ENCODE results near the gene SLC26A5.

SLC26A5 gene

DNA sequence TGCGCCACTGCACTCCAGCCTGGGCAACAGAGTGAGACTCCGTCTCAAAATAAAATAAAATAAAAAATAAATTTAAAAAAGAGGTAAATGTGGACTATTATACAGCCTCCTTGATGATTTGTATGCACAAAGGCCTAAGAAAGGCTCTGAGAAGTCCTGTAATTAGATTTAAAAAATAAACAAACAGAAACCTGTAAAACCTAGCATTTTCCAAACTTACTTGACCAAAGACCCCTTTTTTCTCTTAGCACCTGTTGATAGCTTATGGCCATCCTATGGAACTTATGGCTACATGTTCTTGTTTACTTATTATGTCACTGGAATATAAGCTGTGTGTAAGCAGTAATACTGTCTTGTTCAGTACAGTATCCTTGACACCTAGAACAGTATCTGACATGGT lies 107.1 kb downstream of the SLC26A5 start:
- Histone ChIP-seq H3K9me3 (ENCODE audit: control insufficient read depth, low read length) (no peaks in the 10 kb centered on the region), H3K9ac (ENCODE audit: low read length) (no peak overlapping the region), H3K4me1 (ENCODE audit: control insufficient read depth, insufficient read depth, low read length) (no peaks in the 10 kb centered on the region), H3K4me3 (ENCODE audit: low read length) (no peak overlapping the region), H3K36me3 (ENCODE audit: control insufficient read depth, insufficient read depth, low read length) (peaks cover 3% of the 10 kb centered on the region), H3K27me3 (ENCODE audit: control insufficient read depth, insufficient read depth, low read length) (no peaks in the 10 kb centered on the region)

DNA sequence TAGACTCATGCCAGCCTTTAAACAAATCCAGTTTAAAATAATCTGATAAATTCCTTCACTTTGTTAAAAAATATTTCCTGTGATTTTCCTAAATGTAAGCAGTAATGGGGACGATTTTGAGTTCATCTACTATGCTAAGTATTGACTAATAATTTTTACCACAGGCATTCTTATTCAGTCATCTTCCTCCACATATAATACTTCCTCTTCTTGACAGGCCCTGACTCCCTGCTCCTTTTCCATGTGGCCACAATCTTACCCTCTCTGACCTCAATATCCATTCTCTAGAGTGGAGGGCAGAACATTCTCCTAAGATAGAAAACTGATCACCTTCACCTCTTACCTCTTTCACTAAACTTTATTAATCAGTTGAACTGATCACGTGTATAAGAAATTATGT lies 109.2 kb downstream of the SLC26A5 start:
- H3K9me3 ChIP-seq (ENCODE audit: control insufficient read depth, low read length) = no peaks in the 10 kb centered on the region
- peaks cover 3% of the 10 kb centered on the region for H3K36me3 ChIP-seq (ENCODE audit: control insufficient read depth, insufficient read depth, low read length)

DNA sequence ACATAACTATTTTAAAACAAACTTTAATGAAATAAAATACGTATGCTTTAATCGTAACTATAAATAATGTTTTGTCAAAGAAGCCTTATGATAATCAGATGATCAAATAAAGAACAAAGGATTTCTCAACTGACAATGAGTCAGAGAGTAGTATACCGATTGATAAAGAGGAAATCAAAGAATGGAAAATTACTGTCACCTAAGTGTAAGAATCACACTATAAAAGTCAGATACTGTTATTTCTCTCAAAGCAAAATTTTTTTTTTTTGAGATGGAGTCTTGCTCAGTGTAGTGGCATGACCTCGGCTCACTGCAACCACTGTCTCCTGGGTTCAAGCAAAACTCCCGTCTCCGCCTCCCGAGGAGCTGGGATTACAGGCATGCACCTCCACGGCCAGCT lies 120.3 kb downstream of the SLC26A5 start:
- no peak overlapping the region for H3K4me3 ChIP-seq (ENCODE audit: low read length)
- H3K36me3 ChIP-seq (ENCODE audit: control insufficient read depth, insufficient read depth, low read length) = peaks cover 5% of the 10 kb centered on the region
- no peak overlapping the region for H3K9ac ChIP-seq (ENCODE audit: low read length)
- H3K27me3 ChIP-seq (ENCODE audit: control insufficient read depth, insufficient read depth, low read length) = no peaks in the 10 kb centered on the region
- no peaks in the 10 kb centered on the region for H3K4me1 ChIP-seq (ENCODE audit: control insufficient read depth, insufficient read depth, low read length)
- no peaks in the 10 kb centered on the region for H3K9me3 ChIP-seq (ENCODE audit: control insufficient read depth, low read length)

More for the DNA sequence above, 109.2 kb downstream of the SLC26A5 start:
- Histone ChIP-seq H3K9ac (ENCODE audit: low read length) (no peak overlapping the region), H3K27me3 (ENCODE audit: control insufficient read depth, insufficient read depth, low read length) (no peaks in the 10 kb centered on the region), H3K4me3 (ENCODE audit: low read length) (no peak overlapping the region), H3K4me1 (ENCODE audit: control insufficient read depth, insufficient read depth, low read length) (no peaks in the 10 kb centered on the region)

Data from mucosa of stomach (tissue), 1 donor.